SK-N-SH (cell line): ENCODE data around the gene TTC9. TPM values are rescaled to one million over a fixed set of nuclear protein-coding genes. Genes with fewer than 3 reads are reported as not detected.

Experiments used
- CTCF ChIA-PET: fragments of 300-600, 350-600 bp; formaldehyde crosslinking; extraction: SDS; loops from one replicate; lab custom pipeline; 2021; lab: Yijun Ruan, JAX
- POLR2A ChIA-PET: fragments of 350-600 bp; sonication (Branson Sonifier 250); formaldehyde crosslinking; extraction: SDS; loops from one replicate; lab custom pipeline; 2020; ENCODE audit warnings: antibody characterized with exemption, inconsistent platforms; lab: Yijun Ruan, JAX
- DNase-seq: peaks from one replicate; pipeline ENCODE4 v3.0.0; 2012
- H2AFZ ChIP-seq: fragments of 200-600 bp; sonication (generic); 2 replicates; pipeline ENCODE4 v1.8.1; 2016; ENCODE audit warnings: antibody characterized with exemption, mild to moderate bottlenecking, low read depth
- H3F3A ChIP-seq: fragments of 200-600 bp; sonication (generic); replicated peaks from 2 replicates; pipeline ENCODE3; 2016; ENCODE audit warnings: antibody characterized with exemption, mild to moderate bottlenecking; ENCODE audit not compliant: insufficient read depth
- H3K27ac ChIP-seq, 2 experiments: fragments of 200-500 bp in 1 of 2; fragments of 200-600 bp in 1 of 2; sonication (Bioruptor generic) in 1 of 2; sonication (generic), shearing (Covaris generic) in 1 of 2; 2 replicates each; pipeline versions ENCODE4 v1.5.1 to v1.6.1; 2014 to 2016; ENCODE audit warnings: low read depth in 2 of 2, inconsistent platforms in 1 of 2, low read length in 1 of 2, mild to moderate bottlenecking in 1 of 2, mixed read lengths in 1 of 2
- H3K27me3 ChIP-seq: fragments of 200-600 bp; sonication (generic), shearing (Covaris generic); 2 replicates; pipeline ENCODE4 v1.6.1; 2016; ENCODE audit warnings: mixed run types; ENCODE audit not compliant: insufficient read depth
- H3K36me3 ChIP-seq, 2 experiments: fragments of 200-500 bp in 1 of 2; fragments of 200-600 bp in 1 of 2; sonication (Bioruptor generic) in 1 of 2; sonication (generic) in 1 of 2; replicated peaks in 1 of 2; 2 replicates each; pipeline versions ENCODE3 to v1.5.1; 2014 to 2016; ENCODE audit warnings: low read length in 1 of 2, mild to moderate bottlenecking in 1 of 2; ENCODE audit not compliant: insufficient read depth in 2 of 2, control insufficient read depth in 1 of 2
- H3K4me1 ChIP-seq, 2 experiments: fragments of 200-500 bp in 1 of 2; fragments of 200-600 bp in 1 of 2; sonication (Bioruptor generic) in 1 of 2; sonication (generic), shearing (Covaris generic) in 1 of 2; 2 replicates each; pipeline versions ENCODE4 v1.5.1 to v1.6.1; 2014 to 2016; ENCODE audit warnings: low read depth in 1 of 2, low read length in 1 of 2, mixed run types in 1 of 2; ENCODE audit not compliant: insufficient read depth in 2 of 2, control insufficient read depth in 1 of 2
- H3K4me2 ChIP-seq: fragments of 200-600 bp; sonication (generic), shearing (Covaris generic); 2 replicates; pipeline ENCODE4 v1.6.1; 2017; ENCODE audit warnings: mixed run types
- H3K4me3 ChIP-seq, 2 experiments: fragments of 200-500 bp in 1 of 2; fragments of 200-600 bp in 1 of 2; sonication (Bioruptor generic) in 1 of 2; sonication (generic), shearing (Covaris generic) in 1 of 2; 2 replicates each; pipeline versions ENCODE4 v1.5.1 to v1.8.1; 2014 to 2016; ENCODE audit warnings: low read depth in 2 of 2, inconsistent platforms in 1 of 2, low read length in 1 of 2, mild to moderate bottlenecking in 1 of 2, mixed read lengths in 1 of 2, moderate library complexity in 1 of 2
- H3K79me2 ChIP-seq: fragments of 200-600 bp; sonication (generic); 2 replicates; pipeline ENCODE4 v1.8.1; 2017; ENCODE audit warnings: mild to moderate bottlenecking; ENCODE audit not compliant: insufficient read depth
- H3K9ac ChIP-seq: fragments of 200-600 bp; sonication (generic); 2 replicates; pipeline ENCODE4 v1.6.1; 2017; ENCODE audit warnings: mixed run types
- H3K9me2 ChIP-seq: fragments of 200-600 bp; sonication (generic); 2 replicates; pipeline ENCODE4 v1.6.1; 2017; ENCODE audit warnings: mixed run types
- H3K9me3 ChIP-seq: fragments of 200-600 bp; sonication (generic); 2 replicates; pipeline ENCODE4 v1.6.1; 2017; ENCODE audit warnings: mixed run types, mild to moderate bottlenecking, moderate library complexity
- H4K20me1 ChIP-seq: fragments of 200-600 bp; sonication (generic); 2 replicates; pipeline ENCODE4 v1.6.1; 2017; ENCODE audit warnings: mild to moderate bottlenecking, mixed run types; ENCODE audit not compliant: insufficient read depth
- CTCF ChIP-seq: fragments of 200-600 bp; sonication (generic); IDR thresholded peaks from 2 replicates; pipeline ENCODE4 v1.6.1; 2017; ENCODE audit warnings: antibody characterized with exemption, mild to moderate bottlenecking, moderate library complexity
- EZH2phosphoT487 ChIP-seq: fragments of 200-600 bp; sonication (generic); IDR thresholded peaks from 2 replicates; pipeline ENCODE4 v1.6.1; 2017; ENCODE audit warnings: low read depth, mixed run types, mild to moderate bottlenecking, antibody characterized with exemption, moderate library complexity, borderline replicate concordance
- GABPA ChIP-seq: IDR thresholded peaks from 2 replicates; pipeline ENCODE4 v1.4.0; 2012; ENCODE audit warnings: low read depth, mild to moderate bottlenecking
- RAD21 ChIP-seq: IDR thresholded peaks from 2 replicates; pipeline ENCODE4 v1.6.1; 2012; ENCODE audit warnings: mild to moderate bottlenecking, low read length
- RCOR1 ChIP-seq: fragments of 150-350 bp; IDR thresholded peaks from 2 replicates; pipeline ENCODE4 v1.6.1; 2017; ENCODE audit warnings: antibody characterized with exemption, low read length
- SMC3 ChIP-seq: IDR thresholded peaks from 2 replicates; pipeline ENCODE4 v1.6.1; 2012; ENCODE audit warnings: low read depth, low read length, improper control_type of control experiment
- TEAD4 ChIP-seq: IDR thresholded peaks from 2 replicates; pipeline ENCODE4 v1.4.0; 2012; ENCODE audit warnings: mild to moderate bottlenecking, borderline replicate concordance; ENCODE audit not compliant: insufficient read depth
- YY1 ChIP-seq: IDR thresholded peaks from 2 replicates; pipeline ENCODE4 v1.4.0; 2012; ENCODE audit warnings: low read depth, mild to moderate bottlenecking
- WGBS: methylation state at CpG from one replicate; pipeline ENCODE4 v1.1.6; 2017; ENCODE audit warnings: low lambda C conversion rate; 5-methylcytosine and 5-hydroxymethylcytosine counted together
- polyA plus RNA-seq, 3 experiments: library from polyadenylated mRNA; depleted of rRNA; stranded (reverse); fragments of >200 nt; gene quantifications; 2 replicates each; pipeline ENCODE4 v1.2.3, GENCODE V29; 2012
- TF ChIP-seq, protein P1 (sequence below): IDR thresholded peaks from 2 replicates; pipeline ENCODE4 v1.4.0; 2012; ENCODE audit warnings: low read depth, borderline replicate concordance

The TTC9 gene
- polyA plus RNA-seq, 1 of the 3 experiments (the other 2 are of a cell fraction): 0.33 TPM

DNA sequence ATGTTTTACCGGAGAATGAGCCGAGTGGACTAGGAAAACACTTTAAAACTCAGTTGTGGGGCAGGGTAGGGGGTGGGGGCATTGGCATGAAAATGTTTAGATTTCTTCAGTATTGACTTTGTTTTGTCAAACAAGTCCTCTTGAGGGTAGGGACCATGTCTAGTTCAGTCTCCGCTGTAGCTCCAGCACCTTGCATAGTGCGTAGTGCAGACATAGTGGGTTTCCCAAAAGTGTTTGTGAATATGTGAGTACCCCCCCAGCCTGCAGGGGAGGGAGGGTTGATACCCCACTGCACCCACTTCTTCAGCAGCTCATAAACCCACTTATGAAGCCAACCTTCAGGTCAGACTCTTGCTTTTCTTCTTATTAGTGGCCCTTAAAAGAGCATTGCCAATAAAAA is 71.4 kb downstream of the TTC9 start (continued):
- TF ChIP-seq GABPA: no peak

DNA sequence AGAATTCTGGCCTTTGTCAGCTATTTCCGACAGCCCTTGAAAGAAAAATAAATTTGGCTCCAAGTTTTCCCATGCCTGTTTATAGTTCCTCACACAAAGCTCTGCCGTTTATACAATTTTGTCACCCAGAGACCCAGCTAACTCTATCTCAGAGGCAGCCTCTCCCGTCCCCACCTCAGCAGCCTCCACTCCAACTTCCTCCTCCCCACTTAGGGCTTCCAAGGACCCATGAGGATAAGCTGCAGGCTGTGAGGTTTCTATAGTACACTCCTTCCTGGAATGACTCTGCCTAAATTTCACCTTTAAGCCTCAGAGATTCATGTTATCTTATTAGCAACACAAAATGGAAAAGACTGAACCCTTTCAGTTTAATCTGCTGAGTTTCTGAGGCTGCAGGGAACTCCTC is 71.8 kb downstream of the TTC9 start:
- WGBS: 62% methylated on average over 3 of the region's 3 CpGs
- TF ChIP-seq, protein P1, sequence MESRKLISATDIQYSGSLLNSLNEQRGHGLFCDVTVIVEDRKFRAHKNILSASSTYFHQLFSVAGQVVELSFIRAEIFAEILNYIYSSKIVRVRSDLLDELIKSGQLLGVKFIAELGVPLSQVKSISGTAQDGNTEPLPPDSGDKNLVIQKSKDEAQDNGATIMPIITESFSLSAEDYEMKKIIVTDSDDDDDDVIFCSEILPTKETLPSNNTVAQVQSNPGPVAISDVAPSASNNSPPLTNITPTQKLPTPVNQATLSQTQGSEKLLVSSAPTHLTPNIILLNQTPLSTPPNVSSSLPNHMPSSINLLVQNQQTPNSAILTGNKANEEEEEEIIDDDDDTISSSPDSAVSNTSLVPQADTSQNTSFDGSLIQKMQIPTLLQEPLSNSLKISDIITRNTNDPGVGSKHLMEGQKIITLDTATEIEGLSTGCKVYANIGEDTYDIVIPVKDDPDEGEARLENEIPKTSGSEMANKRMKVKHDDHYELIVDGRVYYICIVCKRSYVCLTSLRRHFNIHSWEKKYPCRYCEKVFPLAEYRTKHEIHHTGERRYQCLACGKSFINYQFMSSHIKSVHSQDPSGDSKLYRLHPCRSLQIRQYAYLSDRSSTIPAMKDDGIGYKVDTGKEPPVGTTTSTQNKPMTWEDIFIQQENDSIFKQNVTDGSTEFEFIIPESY: no peak
- TF ChIP-seq EZH2phosphoT487: no peak
- no peak for TF ChIP-seq RCOR1
- no peak for TF ChIP-seq YY1
- Histone ChIP-seq H3K9ac (no peak overlapping the region), H3K4me3 (no peak overlapping the region), H3K4me1 (peaks cover 4 to 9% of the 10 kb centered on the region in 2 experiments; a peak in 3 of 4 replicates), H3K27ac (no peak overlapping the region), H3K36me3 (no peaks in the 10 kb centered on the region), H4K20me1 (no peaks in the 10 kb centered on the region), H3K27me3 (no peaks in the 10 kb centered on the region), H3K4me2 (no peak overlapping the region), H2AFZ (no peak overlapping the region), H3F3A (peaks cover 2% of the 10 kb centered on the region), H3K9me2 (no peaks in the 10 kb centered on the region), H3K9me3 (no peaks in the 10 kb centered on the region), H3K79me2 (no peaks in the 10 kb centered on the region)
- ChIA-PET CTCF (interaction anchor here (0.7 to 5.9 kb wide), 21 partner anchors 9 to 668 kb away, joined by 3 to 39 read pairs (median 3); partner anchors contain the start of gene MED6), POLR2A (no interaction called here)
- DNase-seq: no peak

GRCh38 chr14:70714055-70714550 is 72.4 kb downstream of the TTC9 start:
- no peak overlapping the region for H3K4me3 ChIP-seq
- peaks cover 2% of the 10 kb centered on the region for H3F3A ChIP-seq
- POLR2A ChIA-PET: no interaction called here
- H3K27ac ChIP-seq: no peak overlapping the region
- TF ChIP-seq RAD21 (peak; percentile 68), SMC3 (peak; percentile 62), TEAD4 (no peak), CTCF (peak; percentile 84)
- TF ChIP-seq, all 33 proteins: peak for 3
- no peak overlapping the region for H3K4me2 ChIP-seq
- H3K27me3 ChIP-seq: no peaks in the 10 kb centered on the region
- H3K9ac ChIP-seq: no peak overlapping the region
- peaks cover 4 to 9% of the 10 kb centered on the region in 2 experiments; a peak in 3 of 4 replicates for H3K4me1 ChIP-seq
- H3K36me3 ChIP-seq: no peaks in the 10 kb centered on the region
- WGBS: 12% methylated on average over 8 of the region's 8 CpGs
- no peaks in the 10 kb centered on the region for H3K9me2 ChIP-seq
- CTCF ChIA-PET: interaction anchor here (0.7 to 5.9 kb wide), 20 partner anchors 8 to 113 kb away, joined by 3 to 39 read pairs (median 4); partner anchors contain the start of gene MED6
- H4K20me1 ChIP-seq: no peaks in the 10 kb centered on the region
- no peaks in the 10 kb centered on the region for H3K9me3 ChIP-seq
- H2AFZ ChIP-seq: no peak overlapping the region
- DNase-seq: peak; percentile 50
- H3K79me2 ChIP-seq: no peaks in the 10 kb centered on the region
